GOT3 (cell line): ENCODE measurements around the gene CMTR1.
"Not testable (repeated sequence)": the region's sequence is repeated elsewhere in the genome, so short reads cannot be mapped to it uniquely, and the experiment has no call there.

Experiments used
- DNase-seq: peaks from one replicate; lab custom pipeline; 2025; ENCODE audit warnings: mixed read lengths; lab: John Stamatoyannopoulos, UW

CMTR1 gene

GRCh38 chr6:37432916-37433656 is at the start of gene CMTR1:
TSS of gene CMTR1 (plus strand) at chr6:37433221. CDS start at chr6:37435630, 2,409 bp downstream.
- peak; percentile 87 for DNase-seq

- DNase-seq, result no peak
These were observed 44.4 kb upstream of the CMTR1 start for GRCh38 chr6:37388578-37388977.

- DNase-seq, result no peak
These were observed 43.2 kb upstream of the CMTR1 start for GRCh38 chr6:37389857-37390256.

- DNase-seq, result no peak
These were observed 41.9 kb upstream of the CMTR1 start for GRCh38 chr6:37391120-37391519.

- DNase-seq, result no peak
These were observed 40.2 kb upstream of the CMTR1 start for GRCh38 chr6:37392821-37393220.

GRCh38 chr6:37393381-37393929 is 39.6 kb upstream of the CMTR1 start:
- no peak for DNase-seq

GRCh38 chr6:37396571-37397180 is 36.3 kb upstream of the CMTR1 start:
- peak; percentile 23 for DNase-seq

- no peak for DNase-seq
These were observed 33.9 kb upstream of the CMTR1 start for GRCh38 chr6:37399131-37399530.

GRCh38 chr6:37399795-37400490 is 33.1 kb upstream of the CMTR1 start:
- DNase-seq, result no peak

- not testable (repeated sequence) for DNase-seq
These were observed 31.4 kb upstream of the CMTR1 start for GRCh38 chr6:37401658-37402057.

- DNase-seq, result no peak
These were observed 26.2 kb upstream of the CMTR1 start for GRCh38 chr6:37406726-37407341.

GRCh38 chr6:37407948-37408347 is 25.1 kb upstream of the CMTR1 start:
- DNase-seq, result no peak

GRCh38 chr6:37409501-37409900 is 23.5 kb upstream of the CMTR1 start:
- no peak for DNase-seq

GRCh38 chr6:37417393-37417792 is 15.6 kb upstream of the CMTR1 start:
- DNase-seq, result no peak

- DNase-seq, result no peak
These were observed 14.3 kb upstream of the CMTR1 start for GRCh38 chr6:37418722-37419121.

- no peak for DNase-seq
These were observed 6.7 kb upstream of the CMTR1 start for GRCh38 chr6:37426058-37426944.

- DNase-seq, result no peak
These were observed 6.0 kb upstream of the CMTR1 start for GRCh38 chr6:37426945-37427510.

- no peak for DNase-seq
These were observed 3.7 kb upstream of the CMTR1 start for GRCh38 chr6:37429352-37429750.

- no peak for DNase-seq
These were observed 468 bp upstream of the CMTR1 start for GRCh38 chr6:37432590-37432915.

GRCh38 chr6:37433657-37434271 is 743 bp downstream of the CMTR1 start:
- DNase-seq, result no peak

- no peak for DNase-seq
These were observed 2.4 kb downstream of the CMTR1 start for GRCh38 chr6:37435373-37435772.
